Measurements from ENCODE around the gene DOP1A.

The DOP1A gene

GRCh38 chr6:83061190-83061589 lies 6.3 kb upstream of the DOP1A start:
- in situ Hi-C loops (cut with HindIII; ENCODE audit: low sequenced_read_pairs) = no loop called here
- no peak for DNase-seq (ENCODE audit: low read depth, low spot score)

GRCh38 chr6:83062225-83062624 lies 5.2 kb upstream of the DOP1A start:
- no peak overlapping the region for H3K4me3 ChIP-seq (ENCODE audit: low read depth, low read length)
- TF ChIP-seq CTCF (IDR thresholded peaks at IDR 0.05; ENCODE audit: low read depth, low read length) = no peak
- DNase-seq (ENCODE audit: low read depth, low spot score) = peak; percentile 71
- in situ Hi-C loops (cut with HindIII; ENCODE audit: low sequenced_read_pairs) = no loop called here

More at GRCh38 chr6:83061190-83061589, 6.3 kb upstream of the DOP1A start:
- TF ChIP-seq CTCF (IDR thresholded peaks at IDR 0.05; ENCODE audit: low read depth, low read length) = no peak
- H3K4me3 ChIP-seq (ENCODE audit: low read depth, low read length) = no peak overlapping the region

GRCh38 chr6:83065511-83066192 lies 1.8 kb upstream of the DOP1A start, which contains the start of gene UBE3D:
Gene UBE3D (minus strand): TSS chr6:83065841. CDS start chr6:83065718, 123 bp downstream.
- peak; percentile 74 for DNase-seq (ENCODE audit: low read depth, low spot score)
- in situ Hi-C loops (cut with HindIII; ENCODE audit: low sequenced_read_pairs) = no loop called here
- peak within 1 kb of the TSS; percentile 87 for H3K4me3 ChIP-seq (ENCODE audit: low read depth, low read length)
- TF ChIP-seq CTCF (IDR thresholded peaks at IDR 0.05; ENCODE audit: low read depth, low read length) = peak; percentile 87

- peak overlapping the region; percentile 81 for H3K4me3 ChIP-seq (ENCODE audit: low read depth, low read length)
- no peak for DNase-seq (ENCODE audit: low read depth, low spot score)
- TF ChIP-seq CTCF (IDR thresholded peaks at IDR 0.05; ENCODE audit: low read depth, low read length) = no peak
- in situ Hi-C loops (cut with HindIII; ENCODE audit: low sequenced_read_pairs) = no loop called here
Measured at GRCh38 chr6:83068616-83069015, 1.1 kb downstream of the DOP1A start.

GRCh38 chr6:83069633-83070032 lies 2.2 kb downstream of the DOP1A start:
- H3K4me3 ChIP-seq (ENCODE audit: low read depth, low read length) = no peak overlapping the region
- no peak for DNase-seq (ENCODE audit: low read depth, low spot score)
- in situ Hi-C loops (cut with HindIII; ENCODE audit: low sequenced_read_pairs) = no loop called here
- TF ChIP-seq CTCF (IDR thresholded peaks at IDR 0.05; ENCODE audit: low read depth, low read length) = no peak

- in situ Hi-C loops (cut with HindIII; ENCODE audit: low sequenced_read_pairs) = no loop called here
Measured at GRCh38 chr6:83071023-83071422, 3.6 kb downstream of the DOP1A start.

More at GRCh38 chr6:83071023-83071422, 3.6 kb downstream of the DOP1A start:
- no peak for TF ChIP-seq CTCF (IDR thresholded peaks at IDR 0.05; ENCODE audit: low read depth, low read length)
- no peak for DNase-seq (ENCODE audit: low read depth, low spot score)
- no peak overlapping the region for H3K4me3 ChIP-seq (ENCODE audit: low read depth, low read length)
